IMR-90 (cell line): ENCODE measurements around the gene ABCG4.
A peak's percentile ranks its signal among the peaks of the same experiment; 100 is the strongest.

Experiments
- BHLHE40 ChIP-seq: fragments of 150-350 bp; IDR thresholded peaks from 2 replicates; pipeline ENCODE4 v1.6.1; 2016; ENCODE audit warnings: mild to moderate bottlenecking, low read depth, low read length
- CEBPB ChIP-seq: IDR thresholded peaks from 2 replicates; pipeline ENCODE4 v1.6.1; 2012; ENCODE audit warnings: low read depth, low read length, improper control_type of control experiment
- CTCF ChIP-seq: conservative IDR thresholded peaks from 2 replicates; pipeline ENCODE4 v1.5.1; 2012; ENCODE audit warnings: mild to moderate bottlenecking, low read depth, low read length, improper control_type of control experiment
- MAFK ChIP-seq: IDR thresholded peaks from 2 replicates; pipeline ENCODE4 v1.6.1; 2012; ENCODE audit warnings: low read depth, low read length, improper control_type of control experiment
- MAZ ChIP-seq: IDR thresholded peaks from 2 replicates; pipeline ENCODE4 v1.6.1; 2012; ENCODE audit warnings: low read depth, mild to moderate bottlenecking, low read length, improper control_type of control experiment, moderate library complexity, borderline replicate concordance
- MXI1 ChIP-seq: IDR thresholded peaks from 2 replicates; pipeline ENCODE4 v1.6.1; 2012; ENCODE audit warnings: low read depth, mild to moderate bottlenecking, low read length, moderate library complexity, borderline replicate concordance
- NFE2L2 ChIP-seq: fragments of 150-350 bp; IDR thresholded peaks from 2 replicates; pipeline ENCODE4 v1.6.1; 2016; ENCODE audit warnings: low read depth, mild to moderate bottlenecking, low read length
- POLR2A ChIP-seq: IDR thresholded peaks from 2 replicates; pipeline ENCODE4 v1.6.1; 2012; ENCODE audit warnings: mild to moderate bottlenecking, low read depth, low read length
- RAD21 ChIP-seq: IDR thresholded peaks from 2 replicates; pipeline ENCODE4 v1.6.1; 2012; ENCODE audit warnings: low read length, improper control_type of control experiment
- USF2 ChIP-seq: fragments of 150-350 bp; IDR thresholded peaks from 2 replicates; pipeline ENCODE4 v1.6.1; 2017; ENCODE audit warnings: mild to moderate bottlenecking, antibody characterized with exemption, low read length, low read depth

GRCh38 chr11:119196833-119197483, 48.1 kb downstream of the ABCG4 start:
- TF ChIP-seq POLR2A: 0 out of 2 replicates have a peak, but pooled peaks have one; percentile 26
- TF ChIP-seq CTCF: peak; percentile 92
- TF ChIP-seq NFE2L2: no peak
- no peak for TF ChIP-seq MXI1
- no peak for TF ChIP-seq BHLHE40
- peak; percentile 89 for TF ChIP-seq RAD21
- peak; percentile 93 for TF ChIP-seq CEBPB
- no peak for TF ChIP-seq USF2
- no peak for TF ChIP-seq MAFK
- TF ChIP-seq MAZ: no peak
